ENCODE results near the gene ZBTB42. TPM values are rescaled to one million over a fixed set of nuclear protein-coding genes. Genes with fewer than 3 reads are reported as not detected.

ZBTB42 gene
- total and polyA plus RNA-seq, 2 of the 13 experiments (the other 11 are each of a cell fraction or from before 2014, with no cell fraction given) = 2.8 to 4.2 TPM

- no peak for TF ChIP-seq ZNF670 (CRISPR knock-in tag; IDR thresholded peaks at IDR 0.05; ENCODE audit: borderline replicate concordance)
- TF ChIP-seq, protein P1, sequence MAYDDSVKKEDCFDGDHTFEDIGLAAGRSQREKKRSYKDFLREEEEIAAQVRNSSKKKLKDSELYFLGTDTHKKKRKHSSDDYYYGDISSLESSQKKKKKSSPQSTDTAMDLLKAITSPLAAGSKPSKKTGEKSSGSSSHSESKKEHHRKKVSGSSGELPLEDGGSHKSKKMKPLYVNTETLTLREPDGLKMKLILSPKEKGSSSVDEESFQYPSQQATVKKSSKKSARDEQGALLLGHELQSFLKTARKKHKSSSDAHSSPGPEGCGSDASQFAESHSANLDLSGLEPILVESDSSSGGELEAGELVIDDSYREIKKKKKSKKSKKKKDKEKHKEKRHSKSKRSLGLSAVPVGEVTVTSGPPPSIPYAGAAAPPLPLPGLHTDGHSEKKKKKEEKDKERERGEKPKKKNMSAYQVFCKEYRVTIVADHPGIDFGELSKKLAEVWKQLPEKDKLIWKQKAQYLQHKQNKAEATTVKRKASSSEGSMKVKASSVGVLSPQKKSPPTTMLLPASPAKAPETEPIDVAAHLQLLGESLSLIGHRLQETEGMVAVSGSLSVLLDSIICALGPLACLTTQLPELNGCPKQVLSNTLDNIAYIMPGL (CRISPR knock-in tag; IDR thresholded peaks at IDR 0.05; ENCODE audit: borderline replicate concordance in 1 of 2, low read depth in 1 of 2) = peak in 1 of 2 experiments; percentile 6; a peak in 1 of 4 replicates
- TF ChIP-seq ZNF292 (CRISPR knock-in tag; IDR thresholded peaks at IDR 0.05; ENCODE audit: borderline replicate concordance, low read depth) = no peak
- no peak; the same call in 1 of the 2 replicates for TF ChIP-seq MYC (CRISPR knock-in tag; IDR thresholded peaks at IDR 0.05; ENCODE audit: borderline replicate concordance)
- TF ChIP-seq SUZ12 (IDR thresholded peaks at IDR 0.05; ENCODE audit: low read depth, low read length) = 0 out of 2 replicates have a peak, but pooled peaks have one; percentile 20
- TF ChIP-seq HES4 (CRISPR knock-in tag; IDR thresholded peaks at IDR 0.05; ENCODE audit: borderline replicate concordance) = no peak
- TF ChIP-seq ARNT2 (CRISPR knock-in tag; IDR thresholded peaks at IDR 0.05; ENCODE audit: low read depth) = peak; percentile 58; the same call in 1 of the 2 replicates
- TF ChIP-seq ZNF460 (CRISPR knock-in tag; IDR thresholded peaks at IDR 0.05; ENCODE audit: borderline replicate concordance) = no peak
- TF ChIP-seq ZNF646 (CRISPR knock-in tag; IDR thresholded peaks at IDR 0.05) = 0 out of 2 replicates have a peak, but pooled peaks have one; percentile 19
- TF ChIP-seq ZFY (CRISPR knock-in tag; IDR thresholded peaks at IDR 0.05) = peak; percentile 72; the same call in 1 of the 2 replicates
- no peak for TF ChIP-seq SRF (IDR thresholded peaks at IDR 0.05; ENCODE audit: low read depth, low read length)
- no peak for TF ChIP-seq PRDM15 (CRISPR knock-in tag; IDR thresholded peaks at IDR 0.05)
- TF ChIP-seq MAF1 (CRISPR knock-in tag; IDR thresholded peaks at IDR 0.05; ENCODE audit: borderline replicate concordance) = no peak
- no peak for TF ChIP-seq ZC3H4 (CRISPR knock-in tag; IDR thresholded peaks at IDR 0.05; ENCODE audit: borderline replicate concordance)
- TF ChIP-seq ATAD3A (CRISPR knock-in tag; IDR thresholded peaks at IDR 0.05) = no peak
- no peak for TF ChIP-seq REXO4 (CRISPR knock-in tag; IDR thresholded peaks at IDR 0.05; ENCODE audit: borderline replicate concordance)
Observed at GRCh38 chr14:104766863-104767633, 33.9 kb upstream of the ZBTB42 start (continued).

All from HepG2 (cell line).